HCEC 1CT (cell line): Measurements from ENCODE around the gene SETD6.
"Not testable (repeated sequence)": the region's sequence is repeated elsewhere in the genome, so short reads cannot be mapped to it uniquely, and the experiment has no call there.

Experiments
- DNase-seq: peaks from one replicate; pipeline ENCODE4 v3.0.0-alpha.2; 2017

SETD6 gene

GRCh38 chr16:58515125-58515870 lies at the start of gene SETD6:
Gene SETD6, plus strand, starts transcription at chr16:58515517. Its CDS starts 21 bp downstream, at chr16:58515538.
- peak; percentile 60 for DNase-seq

DNA sequence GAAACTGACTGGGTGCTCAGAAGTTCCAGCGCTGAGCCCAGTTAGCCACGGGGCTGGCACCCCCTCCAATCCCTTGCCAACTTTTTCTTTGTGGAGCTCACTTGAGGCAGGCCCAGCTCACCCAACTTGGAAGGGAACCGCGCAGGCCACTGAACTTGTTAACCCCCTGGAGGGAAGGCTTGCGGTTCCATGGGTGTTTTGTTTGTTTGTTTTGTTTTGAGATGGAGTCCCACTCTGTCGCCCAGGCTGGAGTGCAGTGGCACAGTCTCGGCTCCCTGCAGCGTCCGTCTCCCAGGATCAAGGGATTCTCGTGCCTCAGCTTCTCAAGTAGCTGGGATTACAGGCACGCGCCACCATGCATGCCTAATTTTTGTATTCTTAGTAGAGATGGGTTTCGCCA lies 49.5 kb upstream of the SETD6 start:
- no peak for DNase-seq

DNA sequence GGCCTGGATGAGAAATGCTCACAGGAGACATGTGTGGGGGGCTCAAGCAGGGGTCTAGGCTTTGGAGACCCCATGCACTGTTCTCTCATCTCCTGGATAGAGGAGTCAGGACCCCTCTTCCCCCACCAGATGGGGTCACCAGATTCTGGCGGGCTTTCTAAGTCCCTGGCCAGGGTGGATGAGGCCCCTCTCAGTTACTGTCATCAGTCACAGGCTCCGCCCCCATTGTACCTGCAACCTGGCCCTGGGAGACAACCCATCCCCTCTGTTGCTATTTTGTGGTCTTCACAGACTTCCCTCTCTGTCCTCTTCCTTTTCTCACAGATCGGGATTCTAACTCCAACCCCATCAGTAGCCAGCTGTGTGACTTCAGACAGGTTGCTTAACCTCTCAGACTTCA lies 48.9 kb upstream of the SETD6 start:
- no peak for DNase-seq

DNA sequence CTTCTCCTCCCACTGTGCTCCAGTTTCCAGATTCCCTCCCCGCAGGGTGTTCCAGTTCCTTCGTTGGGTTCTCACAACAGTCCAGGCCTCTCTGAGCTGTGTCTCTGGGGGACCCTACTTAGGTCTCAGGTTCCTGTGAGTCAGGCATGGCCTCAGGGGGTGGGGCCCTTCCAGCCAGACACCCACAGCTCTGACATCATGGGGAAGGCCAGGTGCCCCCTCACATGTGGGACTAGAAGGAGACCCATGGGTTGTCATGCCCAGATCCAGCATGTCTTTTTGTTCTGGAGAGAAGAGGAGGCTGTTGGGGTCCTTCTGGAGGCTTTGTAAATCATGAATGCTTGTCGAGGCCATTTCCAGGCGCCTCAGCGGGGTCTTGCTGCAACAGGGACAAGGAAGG lies 47.4 kb upstream of the SETD6 start:
- no peak for DNase-seq

DNA sequence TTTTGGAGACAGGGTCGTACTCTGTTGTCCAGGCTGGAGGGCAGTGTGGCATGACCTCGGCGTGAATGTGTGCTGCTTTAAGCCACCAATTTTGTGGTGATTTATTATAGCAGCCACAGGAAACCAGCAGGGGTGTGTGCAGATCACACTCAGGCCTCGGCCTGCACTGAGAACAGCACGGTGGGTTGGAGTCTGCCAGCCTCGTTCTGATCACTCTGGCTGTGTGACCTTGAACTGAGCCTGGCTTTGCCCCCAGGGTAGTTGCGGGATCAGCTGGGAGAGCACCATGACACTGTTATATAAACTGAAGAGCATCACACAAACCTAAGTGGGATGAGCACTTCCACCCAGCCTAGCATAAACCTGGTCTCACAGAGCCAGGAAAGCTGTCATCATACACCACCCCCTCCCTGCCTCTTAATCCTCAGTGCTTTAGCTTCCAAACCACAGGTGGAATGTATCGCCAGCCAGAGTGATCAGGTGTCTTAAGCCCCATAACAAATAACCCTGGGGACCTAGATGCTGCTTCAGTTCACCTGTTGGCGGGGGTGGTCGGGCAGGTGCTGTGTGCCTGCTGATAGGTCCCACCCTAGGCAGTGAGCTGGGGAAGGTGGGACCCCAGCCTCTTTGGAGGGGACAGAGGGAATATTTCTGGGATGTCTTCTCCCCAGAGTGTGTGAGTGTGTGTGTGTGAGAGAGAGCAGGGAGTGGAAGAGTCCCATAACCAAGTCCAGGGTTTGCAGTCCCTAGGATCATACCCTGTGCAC lies 43.9 kb upstream of the SETD6 start:
- no peak for DNase-seq

GRCh38 chr16:58472266-58472665 lies 43.1 kb upstream of the SETD6 start:
- DNase-seq = no peak

DNA sequence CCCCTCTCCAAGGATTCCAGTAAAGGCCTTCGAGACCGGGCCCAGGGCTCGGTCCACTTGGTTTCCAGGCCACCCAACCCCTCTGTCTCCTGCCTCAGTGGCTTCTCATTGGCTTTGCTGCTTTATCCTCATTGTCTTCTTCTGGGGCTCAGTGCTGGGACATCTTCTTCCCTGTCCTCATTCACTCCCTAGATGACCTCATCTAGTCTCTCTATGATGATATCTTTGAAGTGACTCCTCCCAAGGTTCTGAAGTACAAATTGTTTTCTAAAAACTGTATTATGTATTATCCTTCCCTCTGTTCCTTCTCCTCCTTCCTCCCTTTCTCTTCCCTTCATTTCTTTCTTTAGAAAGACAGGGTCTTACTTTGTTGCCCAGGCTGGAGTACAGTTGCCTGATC lies 42.5 kb upstream of the SETD6 start:
- DNase-seq = no peak

DNA sequence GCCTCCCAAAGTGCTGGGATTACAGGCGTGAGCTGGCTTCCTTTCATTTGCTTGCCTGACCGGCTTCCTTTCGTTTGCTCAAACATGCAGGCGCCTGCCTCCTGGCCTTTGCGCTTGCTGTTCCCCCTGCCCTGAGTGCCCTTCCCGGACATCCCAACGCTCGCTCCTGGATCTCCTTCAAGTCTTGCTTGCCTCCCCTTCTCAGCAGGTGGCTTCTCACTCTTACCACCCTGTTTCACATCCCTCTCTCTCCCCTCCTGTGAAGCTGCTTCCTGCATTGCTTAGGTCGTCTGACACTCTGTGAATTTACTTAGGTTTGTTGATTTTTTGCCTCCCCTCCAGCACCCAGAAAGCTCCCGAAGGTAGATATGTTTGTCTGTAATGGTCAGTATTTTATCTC lies 41.0 kb upstream of the SETD6 start:
- DNase-seq = no peak

DNA sequence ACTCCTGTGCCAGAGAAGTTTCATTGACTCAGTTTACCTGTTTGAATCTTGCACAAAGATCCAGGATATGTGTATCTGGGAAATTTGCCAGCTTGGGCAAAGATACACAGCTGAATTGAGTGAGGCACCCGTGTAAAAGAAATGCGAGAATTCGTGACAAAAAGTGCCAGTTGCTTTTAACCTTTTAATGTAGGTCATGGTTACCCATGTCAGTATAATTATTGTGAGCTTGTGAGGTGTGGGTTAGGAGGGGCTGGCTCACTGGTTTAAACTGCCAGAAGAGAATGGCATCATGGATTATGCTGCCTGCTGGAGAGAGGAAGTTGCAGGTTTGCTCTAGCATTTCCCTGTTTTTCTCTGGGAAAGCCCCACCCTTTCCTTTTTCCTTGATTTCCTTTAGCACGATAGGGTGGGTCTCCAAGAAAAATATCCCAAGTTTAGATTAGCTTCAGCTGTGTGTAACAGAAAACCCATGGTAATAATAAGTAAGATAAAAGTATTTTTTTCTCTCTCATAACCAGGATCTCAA lies 40.2 kb upstream of the SETD6 start:
- no peak for DNase-seq

- DNase-seq = no peak
These were observed 38.5 kb upstream of the SETD6 start for GRCh38 chr16:58476791-58477190.

GRCh38 chr16:58478427-58478826 lies 36.9 kb upstream of the SETD6 start:
- no peak for DNase-seq

DNA sequence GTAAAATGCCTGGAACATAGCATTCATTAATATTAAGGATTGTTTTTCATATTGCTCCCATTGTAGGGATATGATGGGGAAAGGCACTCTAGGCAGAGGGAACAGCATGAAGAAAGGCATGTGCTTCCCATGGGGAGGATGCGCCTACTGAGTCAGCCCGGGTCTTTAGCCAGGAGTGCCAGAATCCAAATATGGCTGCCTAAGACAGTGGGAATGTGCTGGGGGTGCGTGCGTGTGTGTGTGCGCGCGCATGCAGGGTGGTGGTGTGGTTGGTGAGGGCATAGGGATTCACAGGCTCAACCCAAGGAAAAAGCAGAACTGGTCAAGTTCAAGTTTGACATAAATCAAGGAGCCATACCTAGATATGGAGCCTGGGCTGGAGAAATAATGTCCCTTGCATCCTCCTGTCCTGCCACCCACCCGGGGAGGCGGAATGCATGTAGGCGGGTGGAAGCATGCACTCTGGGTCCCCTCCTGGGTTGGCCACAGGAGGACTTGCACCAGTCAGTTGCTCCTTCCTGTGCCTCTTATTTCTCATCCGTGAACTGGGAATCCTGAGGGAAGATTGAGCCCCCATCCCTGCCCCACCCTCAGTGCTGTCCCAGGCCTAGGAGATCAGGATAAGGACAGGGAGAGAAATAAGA lies 34.0 kb upstream of the SETD6 start:
- no peak for DNase-seq

GRCh38 chr16:58481931-58482330 lies 33.4 kb upstream of the SETD6 start:
- DNase-seq = no peak

DNA sequence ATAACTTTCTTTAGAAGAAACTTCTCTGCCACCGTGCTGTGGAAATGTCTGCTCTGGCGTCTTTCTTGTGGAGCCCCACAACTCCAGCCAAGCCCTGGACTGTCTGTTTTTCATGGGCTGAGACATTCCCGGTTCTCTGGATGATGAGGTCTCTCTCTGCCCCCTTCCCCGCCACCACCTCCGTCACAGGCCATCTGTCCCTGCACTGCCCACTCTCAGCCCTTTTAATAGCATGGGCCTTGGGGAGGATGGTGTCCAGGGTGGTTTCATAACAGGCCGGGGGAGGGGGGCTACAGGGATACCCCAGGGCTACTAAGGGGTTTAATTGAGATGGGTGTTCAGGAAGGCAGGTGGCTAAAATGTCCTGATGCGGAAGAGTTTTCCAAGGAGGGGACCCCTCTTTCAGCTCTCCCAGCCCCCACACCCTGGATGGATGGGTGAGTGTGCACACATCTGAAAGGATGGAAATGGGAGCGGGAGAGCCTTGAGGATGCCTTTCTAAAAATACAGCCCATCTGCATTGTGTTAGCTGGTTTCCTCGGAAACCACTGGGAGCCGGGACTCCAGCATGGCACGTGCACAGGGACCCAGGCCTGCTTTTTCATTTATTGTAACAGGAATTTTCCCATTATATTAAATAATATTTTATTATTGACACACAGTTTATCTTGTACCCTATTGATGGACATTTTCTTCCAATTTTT lies 30.0 kb upstream of the SETD6 start:
- DNase-seq = no peak

GRCh38 chr16:58487566-58488351 lies 27.6 kb upstream of the SETD6 start:
- DNase-seq = peak; percentile 71

DNA sequence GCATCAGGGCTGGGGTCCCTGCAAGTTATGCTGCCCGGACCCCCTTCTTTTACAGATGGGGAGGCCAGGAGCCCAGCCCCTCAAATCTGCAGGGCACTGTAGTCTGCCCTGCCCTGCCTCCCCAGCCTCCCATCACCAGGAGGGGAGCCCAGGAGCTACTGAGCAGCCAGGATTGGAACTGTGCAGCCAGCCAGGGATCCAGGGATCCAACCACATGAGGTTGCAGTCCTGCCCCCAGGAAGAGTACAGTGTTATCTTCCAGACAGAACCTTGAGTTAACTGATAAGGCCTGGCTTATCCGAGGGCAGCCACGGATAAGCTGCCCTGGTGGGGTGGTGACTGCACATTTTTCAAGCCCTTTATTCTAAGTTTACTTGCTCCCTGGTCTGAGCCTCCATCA lies 26.8 kb upstream of the SETD6 start:
- no peak for DNase-seq

DNA sequence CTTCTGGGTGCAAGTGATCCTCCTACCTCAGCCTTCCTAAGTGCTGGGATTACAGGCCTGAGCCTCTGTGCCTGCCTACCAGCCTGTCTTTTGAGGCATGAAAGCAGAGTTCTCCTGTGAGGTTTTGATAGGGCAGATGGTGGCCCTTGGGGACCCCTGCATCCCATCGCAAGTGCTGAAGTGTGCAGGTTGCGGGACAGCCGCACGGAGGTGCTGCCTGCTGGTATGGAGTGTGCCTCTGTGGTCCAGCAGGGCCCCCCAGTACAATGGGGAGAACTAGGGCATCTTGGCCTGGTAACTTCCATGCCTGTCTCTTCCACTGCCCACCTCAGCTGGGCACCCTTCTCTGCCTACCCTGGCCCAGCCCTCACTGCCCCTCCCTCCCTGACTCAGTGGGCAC lies 25.3 kb upstream of the SETD6 start:
- no peak for DNase-seq

DNA sequence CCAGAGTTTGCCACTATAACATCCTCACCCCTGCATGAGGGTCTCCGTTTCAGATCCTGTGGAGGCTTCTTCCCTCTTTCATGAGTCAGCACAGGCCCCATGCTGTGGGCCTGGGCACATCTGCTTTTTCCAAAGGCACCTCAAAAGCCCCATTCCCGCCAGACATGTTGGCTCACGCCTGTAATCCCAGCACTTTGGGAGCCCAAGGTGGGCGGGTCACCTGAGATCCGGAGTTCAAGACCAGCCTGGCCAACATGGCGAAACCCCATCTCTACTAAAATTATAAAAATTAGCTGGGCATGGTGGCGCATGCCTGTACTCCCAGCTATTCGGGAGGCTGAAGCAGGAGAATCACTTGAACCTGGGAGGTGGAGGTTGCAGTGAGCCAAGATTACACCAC lies 24.8 kb upstream of the SETD6 start:
- DNase-seq = not testable (repeated sequence)

DNA sequence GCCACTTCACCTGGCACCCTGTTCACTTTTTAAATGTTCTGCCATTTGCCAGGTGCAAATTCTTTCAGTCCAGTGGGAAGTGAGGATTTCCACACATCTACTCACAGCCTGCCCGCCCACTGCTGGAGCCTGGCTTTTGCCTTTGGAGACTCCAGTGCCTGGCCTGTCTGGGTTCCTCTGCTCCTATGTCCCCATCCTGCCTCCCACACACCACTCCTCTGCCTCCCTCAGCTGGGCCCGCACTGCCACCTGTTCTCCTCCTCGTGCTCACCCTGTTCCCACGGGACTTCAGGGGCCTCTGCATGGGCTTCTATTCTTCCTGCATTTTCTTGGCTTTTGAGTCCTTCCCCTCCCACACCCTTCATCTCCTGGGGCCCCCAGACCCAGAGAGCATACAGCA lies 23.3 kb upstream of the SETD6 start:
- DNase-seq = no peak

DNA sequence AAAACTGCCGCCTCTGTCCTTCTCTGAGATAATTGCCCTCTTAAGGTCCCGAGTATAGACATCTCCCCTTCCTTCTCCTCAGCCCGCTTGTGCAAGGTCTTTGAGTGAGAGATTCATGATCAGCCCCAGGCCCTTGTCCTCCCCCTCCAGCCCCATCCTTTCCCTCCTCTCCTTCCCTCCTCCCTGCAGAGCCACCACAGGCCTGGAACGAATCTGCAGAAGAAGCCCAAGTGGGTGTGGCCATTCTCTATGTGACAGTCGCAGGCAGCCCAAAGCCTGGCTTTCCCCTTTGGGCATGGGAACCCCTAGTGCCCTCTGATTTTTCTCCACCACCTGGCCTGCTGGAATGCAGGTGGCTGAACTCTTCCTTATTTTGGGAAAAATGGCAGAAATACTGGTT lies 22.6 kb upstream of the SETD6 start:
- DNase-seq = no peak

- DNase-seq = no peak
These were observed 21.4 kb upstream of the SETD6 start for GRCh38 chr16:58493756-58494431.
